HCT116 (cell line): ENCODE results near the gene STAG3. TPM values are rescaled to one million over a fixed set of nuclear protein-coding genes. Genes with fewer than 3 reads are reported as not detected.
A peak's percentile ranks its signal among the peaks of the same experiment; 100 is the strongest.

Experiments used
- ATAC-seq: fragments of 200-7000 bp; cut with Tn5 transposase; 2 replicates; pipeline ENCODE4 v1.9.1; 2020; ENCODE audit warnings: mild to moderate bottlenecking, moderate library complexity
- BruUV-seq: library from RNA; stranded (reverse); fragments of 400-500 nt; replicated peaks from 2 replicates; lab custom pipeline; 2021; lab: Mats Ljungman, UMichigan
- CTCF ChIA-PET: fragments of 300-600 bp; sonication (Branson Sonifier 250); formaldehyde crosslinking; loops from one replicate; lab custom pipeline; 2021; ENCODE audit warnings: antibody characterized with exemption; lab: Charles Lee
- POLR2A ChIA-PET: fragments of 300-600, 350-600 bp; sonication (Branson Sonifier 250); formaldehyde crosslinking; loops from one replicate; lab custom pipeline; 2021; ENCODE audit warnings: antibody characterized with exemption; lab: Charles Lee
- RAD21 ChIA-PET, 2 experiments: fragments of 300-600 bp; sonication (Branson Sonifier 250); formaldehyde crosslinking; loops; one replicate each; lab custom pipeline; 2023; ENCODE audit warnings: low total read pairs in 2 of 2; ENCODE audit not compliant: uncharacterized antibody in 2 of 2, unreplicated experiment in 2 of 2, low non-redundant PET in 1 of 2; lab: Charles Lee
- DNase-seq: peaks from one replicate; pipeline ENCODE4 v3.0.0-alpha.2; 2010; ENCODE audit warnings: low read depth, low spot score
- H2AFZ ChIP-seq: fragments of 200-600 bp; shearing (Covaris generic), sonication (generic); 2 replicates; pipeline ENCODE4 v1.6.1; 2017; ENCODE audit warnings: low read depth, mixed run types, mixed read lengths, antibody characterized with exemption, low read length; ENCODE audit not compliant: poor library complexity, severe bottlenecking
- H3K27ac ChIP-seq: 2 replicates; pipeline ENCODE4 v1.5.1; 2012; ENCODE audit warnings: low read depth, low read length
- H3K27me3 ChIP-seq: fragments of 200-600 bp; sonication (generic); 2 replicates; pipeline ENCODE4 v1.6.1; 2016; ENCODE audit warnings: mixed run types, low read length, mixed read lengths; ENCODE audit not compliant: insufficient read depth
- H3K36me3 ChIP-seq, 2 experiments: fragments of 200-500 bp in 1 of 2; fragments of 200-600 bp in 1 of 2; sonication (Bioruptor generic) in 1 of 2; sonication (generic) in 1 of 2; 2 replicates each; pipeline versions ENCODE4 v1.5.1 to v1.6.1; 2014 to 2016; ENCODE audit warnings: low read length in 2 of 2, inconsistent platforms in 1 of 2, mixed read lengths in 1 of 2, mixed run types in 1 of 2; ENCODE audit not compliant: insufficient read depth in 2 of 2, control insufficient read depth in 1 of 2
- H3K4me1 ChIP-seq, 2 experiments: fragments of 200-600 bp in 1 of 2; sonication (generic) in 1 of 2; 2 replicates each; pipeline versions ENCODE4 v1.5.1 to v1.6.1; 2012 to 2017; ENCODE audit warnings: low read length in 2 of 2, inconsistent platforms in 1 of 2, mild to moderate bottlenecking in 1 of 2, mixed read lengths in 1 of 2, mixed run types in 1 of 2, moderate library complexity in 1 of 2; ENCODE audit not compliant: insufficient read depth in 2 of 2, control insufficient read depth in 1 of 2
- H3K4me2 ChIP-seq: fragments of 200-600 bp; sonication (generic); 2 replicates; pipeline ENCODE4 v1.6.1; 2017; ENCODE audit warnings: mixed run types, low read length, mixed read lengths
- H3K4me3 ChIP-seq, 2 experiments: fragments of 200-600 bp in 1 of 2; sonication (generic) in 1 of 2; replicated peaks in 1 of 2; 2 replicates each; pipeline ENCODE4 v1.5.1; 2011 to 2016; ENCODE audit warnings: low read length in 2 of 2, control low read depth in 1 of 2, low read depth in 1 of 2, mild to moderate bottlenecking in 1 of 2, mixed read lengths in 1 of 2, mixed run types in 1 of 2
- H3K79me2 ChIP-seq: fragments of 200-600 bp; sonication (generic); 2 replicates; pipeline ENCODE4 v1.6.1; 2017; ENCODE audit warnings: mild to moderate bottlenecking, mixed run types, low read length, moderate library complexity, mixed read lengths; ENCODE audit not compliant: insufficient read depth
- H3K9ac ChIP-seq: fragments of 200-600 bp; sonication (generic); 2 replicates; pipeline ENCODE4 v1.6.1; 2016; ENCODE audit warnings: low read length, mixed read lengths
- H3K9me2 ChIP-seq: fragments of 200-600 bp; sonication (generic), shearing (Covaris generic); 2 replicates; pipeline ENCODE4 v1.6.1; 2017; ENCODE audit warnings: mixed run types, mild to moderate bottlenecking, moderate library complexity; ENCODE audit not compliant: insufficient read depth
- H3K9me3 ChIP-seq, 2 experiments: fragments of 200-500 bp in 1 of 2; fragments of 200-600 bp in 1 of 2; sonication (Bioruptor generic) in 1 of 2; sonication (generic) in 1 of 2; 2 replicates each; pipeline ENCODE4 v1.6.1; 2014 to 2017; ENCODE audit warnings: low read length in 2 of 2, mixed read lengths in 2 of 2, inconsistent platforms in 1 of 2, low read depth in 1 of 2, mild to moderate bottlenecking in 1 of 2, mixed run types in 1 of 2, moderate library complexity in 1 of 2; ENCODE audit not compliant: control insufficient read depth in 1 of 2, insufficient read depth in 1 of 2
- H4K20me1 ChIP-seq: fragments of 200-600 bp; sonication (generic), shearing (Covaris generic); 2 replicates; pipeline ENCODE4 v1.6.1; 2017; ENCODE audit warnings: mixed run types, mild to moderate bottlenecking, moderate library complexity; ENCODE audit not compliant: insufficient read depth
- CEBPB ChIP-seq: IDR thresholded peaks from 2 replicates; pipeline ENCODE4 v1.6.1; 2012; ENCODE audit warnings: low read depth
- EGR1 ChIP-seq: IDR thresholded peaks from 2 replicates; pipeline ENCODE4 v1.6.1; 2012; ENCODE audit warnings: low read depth
- ELF1 ChIP-seq: IDR thresholded peaks from 2 replicates; pipeline ENCODE4 v1.6.1; 2012; ENCODE audit warnings: low read depth, borderline replicate concordance
- EZH2 ChIP-seq: fragments of 200-600 bp; sonication (generic); IDR thresholded peaks from 2 replicates; pipeline ENCODE4 v1.6.1; 2017; ENCODE audit warnings: antibody characterized with exemption, mixed run types
- EZH2phosphoT487 ChIP-seq: fragments of 200-600 bp; IDR thresholded peaks from 2 replicates; pipeline ENCODE4 v1.6.1; 2018; ENCODE audit warnings: antibody characterized with exemption, borderline replicate concordance
- FOSL1 ChIP-seq: IDR thresholded peaks from 2 replicates; pipeline ENCODE4 v1.6.1; 2012; ENCODE audit warnings: low read depth
- JUND ChIP-seq: IDR thresholded peaks from 2 replicates; pipeline ENCODE4 v1.6.1; 2012
- POLR2A ChIP-seq: IDR thresholded peaks from 2 replicates; pipeline ENCODE4 v1.7.0; 2011; ENCODE audit warnings: borderline replicate concordance; ENCODE audit not compliant: insufficient read depth, insufficient read length; ENCODE audit errors: extremely low read depth
- POLR2AphosphoS5 ChIP-seq: IDR thresholded peaks from 2 replicates; pipeline ENCODE4 v1.6.1; 2011; ENCODE audit warnings: mild to moderate bottlenecking, low read depth, low read length, moderate library complexity
- RAD21 ChIP-seq: IDR thresholded peaks from 2 replicates; pipeline ENCODE4 v1.6.1; 2012; ENCODE audit warnings: low read depth, mild to moderate bottlenecking
- REST ChIP-seq: IDR thresholded peaks from 2 replicates; pipeline ENCODE4 v1.6.1; 2012; ENCODE audit warnings: low read depth
- TCF7L2 ChIP-seq: IDR thresholded peaks from 2 replicates; pipeline ENCODE4 v1.7.0; 2011; ENCODE audit warnings: borderline replicate concordance, inconsistent platforms; ENCODE audit not compliant: insufficient read depth, insufficient read length; ENCODE audit errors: extremely low read depth
- YY1 ChIP-seq: IDR thresholded peaks from 2 replicates; pipeline ENCODE4 v1.6.1; 2011; ENCODE audit warnings: low read length, low read depth, moderate library complexity, mild to moderate bottlenecking; ENCODE audit not compliant: insufficient replicate concordance; ENCODE audit errors: extremely low read depth
- ZFX ChIP-seq: fragments of 450-650 bp; IDR thresholded peaks from 2 replicates; pipeline ENCODE4 v1.6.1; 2017
- ZNF274 ChIP-seq: fragments of 200-500 bp; sonication (Bioruptor generic); IDR thresholded peaks from 2 replicates; pipeline ENCODE4 v1.6.1; 2014; ENCODE audit warnings: mild to moderate bottlenecking, low read depth, low read length, inconsistent platforms
- intact Hi-C: fragments of 100-400 bp; cut with micrococcal nuclease; formaldehyde crosslinking; loops from 2 replicates; pipeline ENCODE4 v1.10.0; 2022
- total RNA-seq: library from RNA; stranded (reverse); gene quantifications from one replicate; pipeline ENCODE4 v1.2.1, GENCODE V29; 2021; ENCODE audit not compliant: unreplicated experiment
- TF ChIP-seq, protein P1 (sequence below): IDR thresholded peaks from 2 replicates; pipeline ENCODE4 v1.6.1; 2012

The STAG3 gene
- total RNA-seq, 1 experiment from 2014 or later = 1.2 TPM

DNA sequence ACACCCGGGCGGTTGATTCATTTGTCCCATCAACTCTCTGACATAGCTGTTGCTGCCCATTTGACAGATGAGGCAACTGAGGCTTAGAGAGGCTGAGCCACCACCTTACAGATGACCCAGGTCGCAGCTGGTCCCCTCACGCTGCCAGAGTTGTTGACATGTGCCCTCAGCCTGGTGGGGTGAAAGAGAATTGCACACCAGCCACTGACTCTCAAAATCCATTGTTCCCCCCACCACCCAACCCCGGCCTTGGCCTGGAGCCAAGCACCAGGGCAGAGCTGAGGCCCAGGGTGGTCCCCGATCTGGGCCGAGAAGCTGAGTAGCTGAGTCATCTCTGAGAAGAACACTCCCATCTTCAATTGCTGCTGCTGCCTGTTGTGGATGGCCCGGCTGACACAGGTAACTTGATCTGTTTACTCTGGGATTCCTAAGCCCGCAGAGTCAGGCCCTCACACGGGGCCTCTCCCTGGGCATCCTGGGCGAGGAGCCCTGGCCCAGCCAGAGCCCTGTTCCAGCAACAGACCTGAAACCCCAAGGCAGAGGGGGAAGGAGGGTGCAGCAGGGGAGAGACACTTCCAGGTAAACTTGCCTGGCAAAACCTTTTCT, 69.5 kb downstream of the STAG3 start (continued):
- TF ChIP-seq TCF7L2 (no peak), CEBPB (no peak), FOSL1 (peak; percentile 74)

DNA sequence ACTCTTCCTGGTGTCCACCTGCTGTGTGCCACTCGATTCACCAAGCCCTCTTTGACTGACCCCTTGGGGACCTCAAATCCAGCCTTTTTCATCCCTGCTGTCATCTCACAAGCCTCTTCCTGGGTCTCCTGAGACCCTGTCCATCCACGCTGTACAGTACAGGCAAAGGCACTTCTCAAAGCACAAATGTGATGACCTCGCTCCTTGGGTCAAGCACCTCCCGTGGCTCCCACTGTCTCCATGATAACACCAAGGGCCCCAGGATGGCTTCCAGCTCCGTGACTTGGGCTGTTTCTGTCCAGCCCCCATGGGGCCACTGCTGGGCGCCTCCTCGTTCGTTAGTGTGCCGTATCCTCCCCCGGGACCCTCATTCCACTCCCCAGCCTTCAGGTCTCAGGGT, 70.8 kb downstream of the STAG3 start:
- Histone ChIP-seq H3K4me2 (peak overlapping the region; percentile 81), H3K36me3 (no peaks in the 10 kb centered on the region), H3K4me1 (peaks cover 36 to 46% of the 10 kb centered on the region in 2 experiments), H3K9me3 (no peaks in the 10 kb centered on the region), H4K20me1 (no peaks in the 10 kb centered on the region), H3K79me2 (no peaks in the 10 kb centered on the region), H2AFZ (no peak overlapping the region), H3K27me3 (no peaks in the 10 kb centered on the region)
- ATAC-seq = no peak
- no TSS peak for BruUV-seq
- no peak for DNase-seq
- no peak for TF ChIP-seq ZNF274
- no peak for TF ChIP-seq EZH2phosphoT487
- no peak for TF ChIP-seq YY1
- TF ChIP-seq EZH2 = no peak
- TF ChIP-seq, all 23 proteins: peak for 0
- Histone ChIP-seq H3K9ac (peak overlapping the region; percentile 19; the same call in 1 of the 2 replicates), H3K27ac (peak overlapping the region; percentile 64; the same call in 1 of the 2 replicates), H3K4me3 (no peak overlapping the region), H3K9me2 (no peaks in the 10 kb centered on the region)
- ChIA-PET CTCF (no interaction called here), RAD21 (no interaction called here), POLR2A (no interaction called here)
- intact Hi-C loops = no loop called here

DNA sequence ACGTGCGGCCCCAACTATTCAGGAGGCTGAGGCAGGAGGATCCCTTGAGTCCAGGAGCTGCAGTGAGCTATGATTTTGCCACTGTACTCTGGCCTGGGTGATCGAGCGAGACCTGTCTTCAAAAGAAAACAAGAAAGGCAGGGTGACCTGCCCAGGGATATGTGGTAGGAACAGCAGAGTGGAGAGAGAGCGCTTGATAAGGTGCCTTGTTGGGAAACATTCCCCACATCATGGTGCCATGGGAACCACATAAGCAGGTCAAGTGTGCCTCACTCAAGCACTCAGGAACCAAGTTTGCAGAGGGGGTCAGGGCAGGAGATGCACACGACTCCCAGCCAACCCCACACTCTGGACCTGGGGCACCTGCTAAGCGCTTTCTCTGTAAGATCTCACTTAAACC, 79.3 kb downstream of the STAG3 start:
- Histone ChIP-seq H3K36me3 (no peaks in the 10 kb centered on the region), H3K79me2 (no peaks in the 10 kb centered on the region), H3K4me2 (no peak overlapping the region), H3K4me1 (peaks cover 0 to 2% of the 10 kb centered on the region in 2 experiments; a peak in 1 of 4 replicates), H3K4me3 (no peak overlapping the region), H3K27me3 (no peaks in the 10 kb centered on the region), H4K20me1 (no peaks in the 10 kb centered on the region), H3K27ac (no peak overlapping the region), H3K9ac (no peak overlapping the region), H3K9me3 (no peaks in the 10 kb centered on the region), H3K9me2 (no peaks in the 10 kb centered on the region), H2AFZ (no peak overlapping the region)
- ChIA-PET CTCF (no interaction called here), RAD21 (no interaction called here), POLR2A (no interaction called here)
- DNase-seq = no peak
- no TSS peak for BruUV-seq
- intact Hi-C loops = no loop called here
- no peak for ATAC-seq
- TF ChIP-seq EZH2 (no peak), EGR1 (no peak), POLR2AphosphoS5 (no peak), REST (no peak), RAD21 (no peak), JUND (no peak), POLR2A (no peak), ZNF274 (no peak), YY1 (no peak), ZFX (no peak), ELF1 (no peak), CEBPB (no peak), FOSL1 (no peak)
- TF ChIP-seq, protein P1, sequence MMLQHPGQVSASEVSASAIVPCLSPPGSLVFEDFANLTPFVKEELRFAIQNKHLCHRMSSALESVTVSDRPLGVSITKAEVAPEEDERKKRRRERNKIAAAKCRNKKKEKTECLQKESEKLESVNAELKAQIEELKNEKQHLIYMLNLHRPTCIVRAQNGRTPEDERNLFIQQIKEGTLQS = no peak
